Hematopoietic multipotent progenitor cell treated with erythropoietin and hydrocortisone succinate and interleukin-3 and kit ligand, for 4 days (in vitro differentiated cells): ENCODE measurements around the gene CIRBP.

Experiments
- DNase-seq: peaks from one replicate; pipeline ENCODE4 v3.0.0-alpha.2; 2015

Gene CIRBP

DNA sequence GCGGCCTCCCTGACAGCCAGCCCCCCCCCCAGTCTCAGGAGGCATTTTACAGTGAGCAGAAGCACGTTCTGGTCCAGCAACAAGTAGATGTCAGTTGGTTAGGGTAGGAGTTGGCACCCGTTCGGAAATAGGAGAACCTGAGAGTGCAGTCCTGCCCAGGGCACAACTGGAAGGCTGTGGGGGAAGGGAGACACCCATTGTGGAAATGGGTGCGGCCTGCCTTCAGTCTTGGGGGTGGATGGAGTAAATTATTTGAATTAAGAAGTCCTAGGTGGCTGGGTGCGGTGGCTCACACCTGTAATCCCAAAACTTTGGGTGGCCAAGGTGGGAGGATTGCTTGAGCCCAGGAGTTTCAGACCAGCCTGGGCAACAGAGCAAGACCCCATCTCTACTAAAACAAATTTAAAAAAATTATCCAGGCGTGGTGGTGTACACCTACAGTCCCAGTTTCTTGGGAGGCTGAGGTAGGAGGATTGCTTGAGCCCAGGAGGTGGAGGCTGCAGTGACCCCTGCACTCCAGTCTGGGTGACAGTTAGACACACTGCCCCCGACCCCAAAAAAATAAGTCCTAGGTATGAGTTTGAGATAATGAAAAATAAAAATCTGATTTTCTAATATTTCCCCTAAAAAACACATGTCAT is 1.2 kb downstream of the CIRBP start:
- peak; percentile 60 for DNase-seq

DNA sequence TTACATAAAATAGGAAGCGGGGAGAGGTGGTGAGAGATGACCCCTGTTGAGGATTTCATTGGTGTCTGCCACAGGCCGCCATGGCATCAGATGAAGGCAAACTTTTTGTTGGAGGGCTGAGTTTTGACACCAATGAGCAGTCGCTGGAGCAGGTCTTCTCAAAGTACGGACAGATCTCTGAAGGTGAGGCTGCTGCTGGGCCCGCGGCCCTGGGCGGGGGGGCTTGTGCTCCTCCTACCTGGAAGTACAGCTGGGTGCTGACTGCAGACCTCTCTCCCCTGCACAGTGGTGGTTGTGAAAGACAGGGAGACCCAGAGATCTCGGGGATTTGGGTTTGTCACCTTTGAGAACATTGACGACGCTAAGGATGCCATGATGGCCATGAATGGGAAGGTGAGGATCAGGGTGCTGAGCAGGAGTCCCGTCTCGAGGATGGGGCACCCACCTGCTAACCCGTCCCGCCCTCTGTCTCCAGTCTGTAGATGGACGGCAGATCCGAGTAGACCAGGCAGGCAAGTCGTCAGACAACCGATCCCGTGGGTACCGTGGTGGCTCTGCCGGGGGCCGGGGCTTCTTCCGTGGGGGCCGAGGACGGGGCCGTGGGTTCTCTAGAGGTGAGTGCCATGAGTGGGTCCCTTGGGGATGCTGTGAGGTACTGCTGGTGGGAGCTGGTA is 1.9 kb downstream of the CIRBP start:
- no peak for DNase-seq

DNA sequence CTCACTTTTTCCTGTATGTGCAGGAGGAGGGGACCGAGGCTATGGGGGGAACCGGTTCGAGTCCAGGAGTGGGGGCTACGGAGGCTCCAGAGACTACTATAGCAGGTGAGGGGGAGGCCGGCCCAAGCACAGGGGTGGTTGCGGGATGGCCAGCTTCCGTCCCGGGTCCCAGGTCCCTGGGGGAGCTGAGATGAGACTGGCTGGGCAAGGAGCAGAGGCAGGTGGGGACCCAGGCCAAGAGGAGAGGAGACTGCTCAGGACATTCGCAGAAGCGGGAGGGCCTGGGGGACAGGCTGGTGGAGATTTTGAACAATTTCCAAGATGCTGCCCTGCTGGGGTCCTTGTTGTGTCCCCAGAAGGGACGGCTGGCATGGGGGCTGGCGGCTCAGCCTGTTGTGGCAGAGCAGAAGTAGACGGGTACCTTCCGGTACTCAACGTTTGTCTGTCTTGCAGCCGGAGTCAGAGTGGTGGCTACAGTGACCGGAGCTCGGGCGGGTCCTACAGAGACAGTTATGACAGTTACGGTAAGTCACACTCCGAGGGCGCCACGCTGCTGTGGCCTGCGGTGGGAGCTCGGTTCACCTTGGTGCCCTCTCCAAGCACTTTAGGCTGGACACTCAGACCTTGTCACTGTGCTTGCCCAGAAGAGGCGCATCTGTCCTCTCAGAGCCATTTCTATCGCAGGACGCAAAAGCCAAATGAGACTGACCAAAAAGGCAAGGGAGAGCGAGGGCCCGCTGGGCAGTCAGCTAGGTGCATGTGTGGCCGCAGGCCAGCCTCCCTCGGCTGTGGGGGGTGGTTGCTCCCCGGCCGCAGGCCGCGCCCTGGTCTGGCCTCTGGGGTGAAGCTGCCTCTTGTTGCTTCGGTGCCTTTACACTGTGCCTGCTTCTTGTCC is 2.6 kb downstream of the CIRBP start:
- DNase-seq = no peak

DNA sequence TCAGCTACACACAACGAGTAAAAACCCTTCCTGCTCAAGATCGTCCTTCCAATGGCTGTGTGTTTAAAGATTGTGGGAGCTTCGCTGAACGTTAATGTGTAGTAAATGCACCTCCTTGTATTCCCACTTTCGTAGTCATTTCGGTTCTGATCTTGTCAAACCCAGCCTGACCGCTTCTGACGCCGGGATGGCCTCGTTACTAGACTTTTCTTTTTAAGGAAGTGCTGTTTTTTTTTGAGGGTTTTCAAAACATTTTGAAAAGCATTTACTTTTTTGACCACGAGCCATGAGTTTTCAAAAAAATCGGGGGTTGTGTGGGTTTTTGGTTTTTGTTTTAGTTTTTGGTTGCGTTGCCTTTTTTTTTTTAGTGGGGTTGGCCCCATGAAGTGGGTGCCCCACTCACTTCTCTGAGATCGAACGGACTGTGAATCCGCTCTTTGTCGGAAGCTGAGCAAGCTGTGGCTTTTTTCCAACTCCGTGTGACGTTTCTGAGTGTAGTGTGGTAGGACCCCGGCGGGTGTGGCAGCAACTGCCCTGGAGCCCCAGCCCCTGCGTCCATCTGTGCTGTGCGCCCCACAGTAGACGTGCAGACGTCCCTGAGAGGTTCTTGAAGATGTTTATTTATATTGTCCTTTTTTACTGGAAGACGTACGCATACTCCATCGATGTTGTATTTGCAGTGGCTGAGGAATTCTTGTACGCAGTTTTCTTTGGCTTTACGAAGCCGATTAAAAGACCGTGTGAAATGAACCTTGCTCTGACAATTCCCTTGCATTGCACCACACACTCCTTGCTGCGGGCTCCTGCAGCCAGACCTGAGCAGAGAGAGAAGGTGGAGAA is 3.5 kb downstream of the CIRBP start:
- DNase-seq = no peak

DNA sequence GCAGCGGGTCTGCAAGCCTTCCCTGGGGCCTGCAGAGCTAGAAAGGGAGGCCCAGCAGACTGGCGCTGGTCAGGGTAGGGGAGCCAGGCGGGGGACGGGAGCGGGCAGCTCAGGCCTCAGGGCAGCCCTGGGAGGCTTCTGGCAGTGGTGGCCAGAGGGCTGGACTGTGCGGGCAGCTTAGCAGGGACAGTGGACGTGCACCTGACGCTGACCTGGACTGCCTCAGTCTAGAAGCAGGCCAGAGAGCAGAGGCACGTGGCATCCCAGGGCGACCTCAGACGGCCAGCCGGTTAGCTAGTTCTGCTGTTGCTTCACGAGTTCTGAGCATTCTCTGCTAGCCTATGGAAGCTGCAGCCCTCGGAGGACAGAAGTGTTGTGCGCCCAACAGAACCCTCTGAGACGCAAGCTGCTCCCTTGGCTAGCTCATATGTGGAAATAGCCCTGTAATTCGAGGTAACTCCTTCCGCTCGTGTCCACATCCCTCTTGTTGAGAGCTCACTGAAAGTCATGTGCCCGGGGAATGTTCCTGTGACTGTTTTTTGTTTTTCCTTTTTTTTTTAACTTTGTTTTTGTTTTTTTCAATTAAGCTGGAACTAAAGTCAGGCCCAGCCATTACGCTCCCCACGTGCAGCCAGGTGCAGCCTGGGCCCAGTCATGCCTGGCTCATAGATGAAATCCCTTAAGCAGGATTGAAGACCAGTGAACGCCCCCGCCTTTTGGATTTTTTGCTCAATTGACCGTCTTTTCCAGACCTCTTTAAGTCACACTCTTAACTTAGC is 4.3 kb downstream of the CIRBP start:
- no peak for DNase-seq

DNA sequence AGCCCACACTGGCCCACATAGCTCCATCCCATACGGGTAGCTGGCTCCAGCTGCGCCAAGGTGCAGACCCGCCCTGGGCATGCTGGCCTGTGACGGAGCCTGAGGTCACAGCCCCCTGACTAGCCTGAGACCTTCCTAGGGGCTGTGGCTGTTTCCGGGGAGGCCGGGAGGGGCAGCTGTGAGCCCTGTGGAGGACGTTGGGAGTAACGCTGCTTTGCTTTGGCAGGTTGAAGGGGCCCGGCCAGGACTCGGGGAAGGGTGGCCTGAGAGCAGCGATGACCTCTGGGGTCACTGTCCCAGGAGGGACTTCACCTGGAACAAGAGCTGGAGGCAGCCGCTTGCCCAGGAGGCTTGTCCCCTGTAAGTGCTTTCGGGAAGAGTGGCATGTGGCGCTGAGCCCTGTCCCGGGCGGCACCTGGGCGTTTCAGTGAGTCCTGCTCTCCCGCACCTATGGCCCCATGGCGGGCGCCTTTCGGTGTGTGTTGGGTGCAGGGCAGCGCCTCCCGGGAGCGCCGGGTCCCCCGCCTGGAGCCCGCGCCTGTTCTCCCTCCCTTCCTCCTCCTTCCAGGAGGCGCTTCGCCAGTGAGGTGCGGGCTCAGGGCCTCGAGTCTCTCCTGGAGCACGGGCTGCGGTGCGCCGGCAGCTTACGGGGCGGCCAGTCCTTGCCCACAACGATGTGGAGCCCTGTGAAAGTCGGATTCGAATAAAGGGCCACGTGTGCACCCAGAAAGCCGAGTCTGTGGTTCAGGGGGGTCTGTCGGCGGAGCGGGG is 5.1 kb downstream of the CIRBP start:
- DNase-seq = no peak

DNA sequence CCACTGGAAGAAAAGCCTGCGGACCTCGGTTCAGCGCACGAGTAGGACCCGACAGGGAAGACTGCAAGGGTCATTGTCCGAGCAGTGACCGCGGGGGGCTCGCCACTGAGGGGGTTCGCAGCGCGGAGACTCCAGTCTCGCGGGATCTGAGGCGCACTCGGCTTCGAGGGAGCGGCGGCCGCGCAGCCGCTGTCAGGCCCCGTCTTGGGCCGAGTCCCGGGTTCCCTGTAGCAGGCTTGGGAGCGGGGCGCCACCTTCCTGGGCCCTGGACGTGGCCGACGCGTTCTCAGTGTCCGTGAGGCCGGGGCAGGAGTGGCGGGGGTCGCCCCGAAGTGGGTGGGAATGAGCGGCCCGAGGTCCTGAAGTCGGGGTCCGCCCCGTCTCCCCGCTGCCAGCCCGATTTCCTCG is 5.7 kb downstream of the CIRBP start:
- DNase-seq = no peak

DNA sequence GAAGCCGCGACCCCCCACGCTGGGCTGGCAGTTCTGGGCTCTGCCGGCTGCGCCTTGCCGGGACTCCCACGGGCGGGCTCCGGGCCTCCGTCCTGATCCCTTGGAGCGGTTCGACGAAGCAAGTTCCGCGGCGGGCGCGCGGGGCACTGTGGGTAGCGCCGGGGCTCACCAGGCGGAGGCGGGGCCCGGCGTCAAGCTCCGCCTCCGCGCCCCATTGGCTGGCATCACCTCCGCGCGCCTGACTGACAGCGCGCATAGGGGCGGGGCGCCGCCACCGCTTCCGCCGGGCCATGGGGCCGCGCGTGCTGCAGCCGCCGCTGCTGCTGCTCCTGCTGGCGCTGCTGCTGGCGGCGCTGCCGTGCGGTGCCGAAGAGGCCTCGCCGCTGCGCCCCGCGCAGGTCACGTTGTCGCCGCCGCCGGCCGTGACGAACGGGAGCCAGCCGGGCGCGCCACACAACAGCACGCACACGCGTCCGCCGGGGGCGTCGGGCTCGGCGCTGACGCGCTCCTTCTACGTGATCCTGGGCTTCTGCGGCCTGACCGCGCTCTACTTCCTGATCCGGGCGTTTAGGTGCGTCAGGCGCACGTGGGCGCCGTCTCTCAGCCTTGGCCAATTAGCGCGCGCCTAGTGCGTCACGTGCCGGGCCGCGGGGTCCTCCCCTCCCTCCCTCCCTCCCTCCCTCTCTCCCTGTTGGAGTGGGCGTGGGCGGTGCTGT is 6.3 kb downstream of the CIRBP start, which contains the start of gene FAM174C:
Gene FAM174C, plus strand, starts transcription at position 271 of the 716 bp plus-strand sequence. Its CDS starts 20 bp downstream, at position 291.
- DNase-seq = peak; percentile 99

DNA sequence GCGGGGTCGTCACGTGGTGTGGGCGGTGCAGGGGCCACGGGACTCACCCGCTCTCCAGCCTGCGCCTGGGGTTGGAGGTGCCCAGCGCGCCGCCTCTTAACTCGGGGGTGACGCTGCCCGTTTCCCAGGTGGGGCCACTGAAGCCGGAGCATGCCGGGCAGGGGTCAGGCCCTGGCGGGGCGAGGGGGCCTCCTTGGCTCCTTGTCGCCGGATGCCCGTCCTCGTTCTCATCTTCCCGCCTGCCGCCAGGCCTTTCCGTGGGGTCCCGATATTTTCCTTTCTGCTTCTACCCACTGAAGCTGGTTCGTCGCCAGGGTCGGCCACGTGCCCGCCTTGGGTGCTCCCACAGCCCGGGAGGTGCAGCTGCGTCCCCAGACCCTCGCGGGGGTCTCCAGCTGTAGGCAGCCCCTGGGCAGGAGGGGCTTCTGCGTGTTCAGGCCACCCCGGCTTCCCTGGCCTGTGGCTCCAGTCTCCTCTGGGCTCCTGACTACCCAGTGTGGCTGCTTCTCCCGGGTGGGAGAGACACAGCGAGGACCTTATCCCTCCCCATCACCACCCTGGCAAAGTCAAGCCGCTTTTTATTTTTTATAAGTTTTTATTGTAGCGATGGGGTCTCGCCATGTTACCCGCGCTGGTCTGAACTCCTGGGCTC is 7.0 kb downstream of the CIRBP start:
- DNase-seq = no peak

DNA sequence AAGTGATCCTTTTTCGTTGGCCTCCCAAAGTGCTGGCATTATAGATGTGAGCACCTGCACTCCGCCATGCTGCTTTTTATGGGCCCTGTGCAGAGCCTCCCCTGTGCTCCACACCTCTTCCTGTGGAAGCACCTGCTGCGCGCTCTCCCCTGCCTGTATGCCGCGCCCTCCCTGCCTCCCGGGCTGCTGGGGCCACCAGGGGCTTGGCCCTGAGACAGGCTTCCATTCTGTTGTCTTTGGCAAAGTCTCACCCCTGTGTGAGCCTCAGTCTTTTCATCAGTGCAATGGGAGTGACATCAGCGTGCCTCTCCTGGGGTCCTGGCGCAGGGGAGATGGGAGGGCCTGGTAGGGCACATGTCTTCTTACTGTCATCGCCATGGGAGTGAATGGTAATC is 7.5 kb downstream of the CIRBP start:
- DNase-seq = no peak

DNA sequence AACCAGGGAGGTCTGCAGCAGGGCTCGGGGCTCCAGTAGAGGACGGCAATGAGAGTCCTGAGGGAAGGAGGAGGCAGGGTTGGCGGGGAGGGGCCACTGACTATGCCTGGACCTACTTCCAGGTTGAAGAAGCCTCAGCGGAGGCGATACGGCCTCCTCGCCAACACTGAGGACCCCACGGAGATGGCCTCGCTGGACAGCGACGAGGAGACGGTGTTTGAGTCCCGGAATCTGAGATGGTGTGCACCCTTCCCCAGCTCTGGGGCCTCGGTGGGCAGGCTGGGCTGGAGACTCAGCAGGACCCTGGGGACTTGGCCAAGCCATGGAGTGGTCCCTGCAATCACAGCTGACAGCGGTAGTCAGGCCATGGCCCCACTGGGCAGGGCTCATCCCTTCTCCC is 7.9 kb downstream of the CIRBP start:
- DNase-seq = no peak

DNA sequence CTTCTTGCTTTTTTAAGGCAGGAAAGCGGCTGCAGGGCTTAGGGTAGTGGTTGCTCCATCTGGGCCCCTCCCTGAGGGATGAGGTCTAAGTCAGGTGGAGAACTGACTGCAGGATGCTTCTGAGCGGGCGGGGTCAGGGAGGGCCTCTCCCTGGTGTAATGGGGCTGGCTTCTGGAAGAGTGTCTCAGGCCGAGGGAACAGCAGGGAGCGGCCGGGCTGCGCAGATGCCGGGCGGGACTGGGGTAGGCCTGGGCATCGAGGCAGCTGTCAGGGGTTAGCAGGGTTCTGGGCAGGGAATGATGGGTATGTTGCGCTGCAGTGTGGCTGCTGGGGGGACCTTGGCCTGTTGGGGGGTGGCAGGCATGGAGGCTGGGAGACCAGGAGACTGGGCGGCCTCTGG is 8.9 kb downstream of the CIRBP start:
- no peak for DNase-seq

DNA sequence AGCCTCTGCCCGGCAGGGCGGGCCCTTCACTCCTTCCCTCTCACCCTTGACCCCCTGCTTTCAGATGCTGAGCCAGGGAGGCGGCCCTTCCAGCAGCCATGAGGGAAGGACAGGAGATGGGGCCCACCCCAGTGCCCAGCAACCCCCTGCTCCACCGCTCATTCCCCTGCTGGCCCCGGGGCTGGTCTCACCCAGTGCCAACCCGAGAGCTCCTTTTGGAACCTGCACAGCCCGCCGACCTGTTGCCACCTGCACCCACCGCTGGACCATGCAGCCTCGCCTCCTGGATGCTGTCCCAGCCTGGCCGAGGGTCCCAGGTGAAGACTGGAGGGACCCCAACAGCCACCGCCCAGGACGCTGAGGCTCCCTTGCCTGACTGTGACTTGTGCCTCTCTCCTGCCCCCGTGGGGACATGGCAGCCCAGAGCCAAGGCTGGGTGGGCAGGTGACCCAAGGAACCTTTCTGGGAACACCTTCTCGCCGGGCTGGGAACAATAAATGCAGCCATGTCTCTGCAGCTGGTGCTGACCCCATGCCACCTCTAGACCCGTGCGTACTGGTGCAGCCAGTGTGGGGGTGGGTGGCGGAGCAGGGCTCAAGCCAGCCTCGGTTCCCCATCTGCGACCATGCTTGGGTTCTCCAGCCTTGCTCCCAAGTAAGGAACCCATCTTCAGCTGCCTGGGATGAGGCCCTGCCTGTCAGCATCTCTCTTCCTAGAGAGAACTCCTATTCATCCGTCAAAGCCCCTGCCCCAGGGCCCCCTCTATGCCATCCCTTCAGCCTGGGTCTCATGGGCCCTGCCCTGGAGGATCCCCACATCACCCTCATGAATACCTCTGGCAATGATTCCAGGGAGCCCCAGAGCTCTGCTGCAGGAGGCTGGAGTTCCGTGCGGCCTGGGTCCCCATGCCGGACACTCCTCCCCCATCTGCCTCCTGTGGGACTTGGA is 9.9 kb downstream of the CIRBP start:
- no peak for DNase-seq

DNA sequence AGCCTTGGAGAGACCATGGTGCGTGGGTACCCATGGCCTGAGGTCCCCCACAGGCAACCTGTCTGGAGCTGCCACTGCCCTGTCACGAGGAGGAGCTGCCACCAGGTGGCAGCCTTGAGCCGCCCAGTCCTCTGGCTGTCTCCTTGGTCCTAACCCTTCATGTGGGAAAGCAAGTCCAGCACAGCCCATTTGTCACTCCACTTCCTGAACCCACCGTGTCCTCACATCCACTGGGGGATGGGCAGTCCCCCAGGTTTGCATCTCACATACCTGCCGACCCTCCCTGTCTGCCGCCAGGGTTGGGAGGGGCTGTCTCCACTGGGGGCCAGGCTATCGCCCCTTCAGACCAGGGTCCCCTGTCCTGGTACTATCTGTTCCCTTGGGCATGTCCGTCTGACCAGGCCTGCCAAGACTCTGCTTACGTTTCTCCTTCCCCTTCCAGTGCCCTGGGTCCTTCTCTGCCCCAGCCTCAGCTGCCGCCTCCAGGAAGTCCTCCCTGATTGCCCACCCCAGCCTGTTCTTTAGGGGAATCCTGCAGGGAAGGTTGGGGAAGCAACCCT is 10.7 kb downstream of the CIRBP start:
- peak; percentile 91 for DNase-seq

DNA sequence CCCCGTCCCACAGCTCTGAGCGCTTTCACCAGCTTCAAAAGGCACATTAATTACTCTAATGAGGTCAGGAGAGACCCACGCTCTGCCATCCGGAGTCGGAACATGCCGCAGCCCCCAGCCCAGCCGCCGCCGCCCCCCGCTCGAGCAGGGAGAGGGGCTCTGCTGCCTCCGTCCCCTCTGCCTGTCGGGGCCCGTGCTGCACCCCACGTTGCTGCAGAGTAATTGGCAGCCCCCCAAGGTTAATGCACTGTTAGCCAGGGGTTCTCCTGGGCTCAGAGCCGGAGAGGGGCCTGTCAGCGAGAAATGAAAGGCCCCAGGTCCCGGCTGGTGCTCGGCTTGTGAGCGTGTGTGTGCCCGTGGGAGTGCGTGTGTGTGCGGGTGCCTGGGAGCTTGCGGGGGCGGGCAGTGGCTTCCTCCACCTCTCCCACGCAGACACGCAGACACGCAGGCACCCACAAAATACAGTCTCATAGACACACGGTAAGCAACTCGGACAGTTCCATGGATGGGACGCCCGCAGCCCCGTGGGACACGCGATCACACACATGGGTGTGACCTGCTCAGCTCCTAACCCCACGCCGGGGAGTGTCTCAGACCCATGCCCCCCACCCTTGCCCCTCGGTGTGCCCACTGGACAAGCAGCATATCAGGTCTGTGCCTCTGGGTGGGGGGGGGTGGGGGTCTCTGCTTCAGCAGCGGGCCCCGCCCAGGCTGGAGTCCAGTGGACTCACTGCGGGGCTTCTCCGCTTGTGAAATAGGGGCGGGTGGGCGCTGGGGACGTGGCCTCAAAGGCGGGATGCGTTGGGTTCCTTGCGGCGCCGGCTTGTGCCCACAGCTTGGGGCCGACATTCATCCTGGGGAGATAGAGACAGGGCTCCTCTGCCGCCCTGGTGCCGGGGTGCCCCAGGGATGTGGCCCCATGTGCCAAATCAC is 11.8 kb downstream of the CIRBP start:
- DNase-seq = no peak

DNA sequence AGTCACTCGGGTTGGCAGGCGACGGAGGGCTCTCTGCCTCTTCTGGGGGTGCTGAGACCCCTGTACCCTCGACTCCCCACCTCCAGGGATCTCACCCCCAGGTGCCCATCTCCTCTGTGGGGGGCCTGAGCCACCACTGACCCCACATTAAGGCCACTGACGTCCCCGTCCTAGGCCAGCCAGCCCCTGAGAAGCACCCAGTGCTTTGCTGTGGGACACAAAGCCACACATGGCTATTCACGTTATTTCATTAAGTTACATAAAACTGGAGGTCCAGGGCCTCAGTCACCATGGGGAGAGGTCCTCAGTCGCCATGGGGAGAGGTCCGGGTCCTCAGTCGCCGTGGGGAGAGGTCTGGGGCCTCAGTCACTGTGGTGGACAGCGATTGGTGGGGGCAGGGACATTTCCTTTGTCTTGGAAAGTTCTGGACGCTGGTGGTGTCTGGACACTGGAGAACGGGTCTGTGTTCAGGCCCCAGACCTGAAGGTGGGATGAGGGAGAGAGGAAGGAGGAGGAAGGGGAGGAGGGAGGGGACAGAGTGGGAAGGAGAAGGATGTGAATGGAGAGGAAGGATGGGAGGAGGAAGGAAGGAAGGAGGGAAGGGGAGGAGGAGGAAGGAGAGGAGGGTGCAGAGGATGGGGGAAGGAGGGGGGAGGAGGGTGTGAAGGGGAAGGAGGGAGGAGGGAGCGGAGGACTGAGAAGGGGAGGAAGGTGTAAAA is 12.6 kb downstream of the CIRBP start:
- DNase-seq = no peak
